Glutamatergic neuron (in vitro differentiated cells): ENCODE measurements around the gene ACBD3. TPM values are rescaled to one million over a fixed set of nuclear protein-coding genes. Genes with fewer than 3 reads are reported as not detected.

Experiments
- DNase-seq: peaks from one replicate; pipeline ENCODE4 v3.0.0; 2022
- H3K27ac Mint-ChIP-seq: one replicate; pipeline ENCODE4 v1.8.0; 2020; ENCODE audit warnings: mild to moderate bottlenecking, mixed read lengths, inconsistent platforms; ENCODE audit not compliant: unreplicated experiment
- H3K27me3 Mint-ChIP-seq: one replicate; pipeline ENCODE4 v1.8.0; 2020; ENCODE audit warnings: mild to moderate bottlenecking, moderate library complexity, mixed read lengths, inconsistent platforms; ENCODE audit not compliant: unreplicated experiment
- H3K36me3 Mint-ChIP-seq: one replicate; pipeline ENCODE4 v1.8.0; 2020; ENCODE audit warnings: mild to moderate bottlenecking, mixed read lengths, inconsistent platforms; ENCODE audit not compliant: unreplicated experiment
- H3K4me1 Mint-ChIP-seq: one replicate; pipeline ENCODE4 v1.8.0; 2020; ENCODE audit warnings: mild to moderate bottlenecking, low read depth, mixed read lengths, inconsistent platforms; ENCODE audit not compliant: unreplicated experiment
- H3K4me3 Mint-ChIP-seq: one replicate; pipeline ENCODE4 v1.8.0; 2020; ENCODE audit warnings: mild to moderate bottlenecking, mixed read lengths, inconsistent platforms; ENCODE audit not compliant: unreplicated experiment
- H3K9me3 Mint-ChIP-seq: one replicate; pipeline ENCODE4 v1.8.0; 2020; ENCODE audit warnings: mild to moderate bottlenecking, moderate library complexity, mixed read lengths, inconsistent platforms; ENCODE audit not compliant: unreplicated experiment
- total RNA-seq: library from RNA; stranded (reverse); fragmentation: NEBNext Ultra II Directional; extraction: Animal tissue kit (Norgen Biotek cat#: 25700); gene quantifications from one replicate; pipeline ENCODE4 v1.2.1, GENCODE V29; 2021; ENCODE audit not compliant: unreplicated experiment
- TF ChIP-seq, protein P1 (sequence below): fragments of 200-600 bp; sonication (generic); IDR thresholded peaks from one replicate; pipeline ENCODE4 v1.5.0; 2021; ENCODE audit not compliant: partially characterized antibody, unreplicated experiment

ACBD3 gene
- total RNA-seq, 1 donor from 2014 or later, result 33.7 TPM

DNA sequence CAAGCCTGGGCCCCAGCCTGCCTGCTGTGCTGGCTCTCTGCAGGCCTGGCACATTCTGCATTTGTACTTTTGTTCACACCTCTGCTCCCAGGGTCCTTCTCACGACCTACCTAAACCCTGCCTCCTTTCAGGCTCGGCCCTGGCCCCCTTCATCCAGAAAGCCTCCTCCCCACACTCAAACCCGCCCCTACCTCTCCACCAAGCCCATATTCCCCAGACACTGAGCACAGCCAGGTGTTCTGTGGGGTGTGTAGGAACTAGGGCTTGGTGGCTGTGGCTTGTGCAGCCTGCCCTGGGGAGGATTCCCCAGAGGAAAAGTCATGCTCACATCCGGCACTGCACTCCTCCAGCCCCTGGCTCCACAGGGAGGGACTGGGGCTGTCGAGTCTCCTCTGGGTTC is 28.7 kb upstream of the ACBD3 start:
- H3K4me1 Mint-ChIP-seq, result peaks cover 20% of the 10 kb centered on the region
- H3K36me3 Mint-ChIP-seq, result no peaks in the 10 kb centered on the region
- peaks cover 5% of the 10 kb centered on the region for H3K9me3 Mint-ChIP-seq
- DNase-seq, result no peak
- peaks cover 3% of the 10 kb centered on the region for H3K27me3 Mint-ChIP-seq
- TF ChIP-seq, protein P1, sequence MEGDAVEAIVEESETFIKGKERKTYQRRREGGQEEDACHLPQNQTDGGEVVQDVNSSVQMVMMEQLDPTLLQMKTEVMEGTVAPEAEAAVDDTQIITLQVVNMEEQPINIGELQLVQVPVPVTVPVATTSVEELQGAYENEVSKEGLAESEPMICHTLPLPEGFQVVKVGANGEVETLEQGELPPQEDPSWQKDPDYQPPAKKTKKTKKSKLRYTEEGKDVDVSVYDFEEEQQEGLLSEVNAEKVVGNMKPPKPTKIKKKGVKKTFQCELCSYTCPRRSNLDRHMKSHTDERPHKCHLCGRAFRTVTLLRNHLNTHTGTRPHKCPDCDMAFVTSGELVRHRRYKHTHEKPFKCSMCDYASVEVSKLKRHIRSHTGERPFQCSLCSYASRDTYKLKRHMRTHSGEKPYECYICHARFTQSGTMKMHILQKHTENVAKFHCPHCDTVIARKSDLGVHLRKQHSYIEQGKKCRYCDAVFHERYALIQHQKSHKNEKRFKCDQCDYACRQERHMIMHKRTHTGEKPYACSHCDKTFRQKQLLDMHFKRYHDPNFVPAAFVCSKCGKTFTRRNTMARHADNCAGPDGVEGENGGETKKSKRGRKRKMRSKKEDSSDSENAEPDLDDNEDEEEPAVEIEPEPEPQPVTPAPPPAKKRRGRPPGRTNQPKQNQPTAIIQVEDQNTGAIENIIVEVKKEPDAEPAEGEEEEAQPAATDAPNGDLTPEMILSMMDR, result no peak
- no peak overlapping the region for H3K27ac Mint-ChIP-seq
- H3K4me3 Mint-ChIP-seq, result no peak overlapping the region

DNA sequence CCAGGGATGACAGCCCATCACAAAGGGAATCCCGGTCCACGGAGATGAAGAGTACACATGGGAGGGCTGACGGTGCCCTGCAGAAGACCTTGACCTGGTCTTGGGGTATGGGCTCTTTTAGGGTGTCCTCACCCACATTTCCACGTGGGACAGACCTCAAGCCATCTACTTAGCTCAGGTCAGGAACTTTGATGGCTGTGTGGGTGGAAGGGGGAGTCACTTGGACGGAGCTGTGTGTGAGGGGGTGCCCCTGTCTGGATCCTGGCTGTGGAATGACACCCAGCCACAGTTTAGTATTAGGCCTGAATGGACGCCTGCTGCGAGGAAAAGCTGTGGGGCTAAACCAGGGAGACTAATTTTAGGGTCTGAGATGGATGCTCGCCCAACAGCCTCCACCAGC is 26.0 kb upstream of the ACBD3 start:
- TF ChIP-seq, protein P1, result no peak
- DNase-seq, result no peak
- H3K27me3 Mint-ChIP-seq, result peaks cover 3% of the 10 kb centered on the region
- H3K4me3 Mint-ChIP-seq, result no peak overlapping the region
- H3K4me1 Mint-ChIP-seq, result peaks cover 26% of the 10 kb centered on the region
- peaks cover 5% of the 10 kb centered on the region for H3K9me3 Mint-ChIP-seq
- H3K27ac Mint-ChIP-seq, result no peak overlapping the region
- no peaks in the 10 kb centered on the region for H3K36me3 Mint-ChIP-seq

DNA sequence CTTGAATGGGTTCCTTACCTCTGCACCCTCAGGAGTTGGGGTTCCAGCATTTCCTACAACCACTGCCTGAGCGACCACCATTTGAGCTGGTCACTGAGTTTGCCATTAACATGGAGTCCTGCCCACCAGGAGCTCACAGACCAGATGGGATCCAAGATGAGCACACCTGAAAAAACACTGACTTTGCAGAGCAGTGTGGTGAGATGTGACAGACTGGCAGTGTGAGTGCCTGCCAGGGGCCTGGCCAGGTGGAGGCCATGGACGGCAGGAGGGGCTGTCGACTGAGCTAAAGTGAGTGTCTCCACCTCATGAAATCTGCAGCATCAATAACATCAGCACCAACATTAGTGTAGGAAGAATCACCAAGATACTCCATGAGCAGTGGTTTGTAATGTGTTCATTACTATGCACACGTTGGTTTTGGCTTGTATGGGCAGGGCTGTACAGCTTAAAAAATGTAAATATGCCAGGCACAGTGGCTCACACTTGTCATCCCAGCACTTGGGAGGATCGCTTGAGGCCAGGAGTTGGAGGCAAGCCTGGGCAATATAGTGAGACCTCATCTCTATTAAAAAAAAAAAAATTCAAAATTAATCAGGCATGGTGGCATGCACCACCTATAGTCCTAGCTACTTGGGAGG is 24.8 kb upstream of the ACBD3 start:
- no peak overlapping the region for H3K4me3 Mint-ChIP-seq
- H3K27ac Mint-ChIP-seq, result no peak overlapping the region
- peaks cover 3% of the 10 kb centered on the region for H3K27me3 Mint-ChIP-seq
- TF ChIP-seq, protein P1, result no peak
- peaks cover 21% of the 10 kb centered on the region for H3K4me1 Mint-ChIP-seq
- peaks cover 7% of the 10 kb centered on the region for H3K9me3 Mint-ChIP-seq
- no peaks in the 10 kb centered on the region for H3K36me3 Mint-ChIP-seq
- DNase-seq, result no peak

DNA sequence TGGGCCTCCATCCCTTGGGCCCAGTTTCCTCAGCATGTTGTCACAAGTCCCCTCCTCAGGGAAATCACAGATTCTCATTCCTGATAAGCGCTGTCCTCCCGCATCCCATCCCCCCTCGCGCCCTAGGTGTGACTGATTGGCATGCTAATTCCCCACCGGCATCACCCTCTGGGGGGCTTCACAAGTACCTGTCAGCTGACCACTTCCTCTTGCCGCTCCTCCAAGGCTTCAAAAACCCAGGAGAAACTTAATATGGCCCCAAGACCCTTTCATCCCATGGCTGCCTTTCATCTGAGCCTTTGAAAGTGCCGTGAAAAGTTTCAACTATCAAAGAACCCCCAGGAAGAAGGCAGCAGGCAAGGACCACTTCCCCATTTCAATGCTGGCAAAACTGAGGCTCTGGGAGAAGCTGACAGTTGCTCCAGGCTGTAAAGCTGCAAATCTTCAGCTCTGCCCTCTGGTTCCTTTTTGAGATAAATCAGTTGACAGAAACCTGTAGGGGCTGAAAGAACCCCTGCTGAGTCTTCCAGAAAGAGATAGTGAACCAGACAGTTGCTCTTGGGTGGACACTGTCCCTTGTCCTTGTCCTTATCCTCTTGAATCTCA is 24.1 kb upstream of the ACBD3 start:
- H3K27ac Mint-ChIP-seq, result no peak overlapping the region
- peaks cover 16% of the 10 kb centered on the region for H3K4me1 Mint-ChIP-seq
- no peak overlapping the region for H3K4me3 Mint-ChIP-seq
- H3K9me3 Mint-ChIP-seq, result peaks cover 6% of the 10 kb centered on the region
- peaks cover 1% of the 10 kb centered on the region for H3K27me3 Mint-ChIP-seq
- DNase-seq, result no peak
- TF ChIP-seq, protein P1, result no peak
- no peaks in the 10 kb centered on the region for H3K36me3 Mint-ChIP-seq

DNA sequence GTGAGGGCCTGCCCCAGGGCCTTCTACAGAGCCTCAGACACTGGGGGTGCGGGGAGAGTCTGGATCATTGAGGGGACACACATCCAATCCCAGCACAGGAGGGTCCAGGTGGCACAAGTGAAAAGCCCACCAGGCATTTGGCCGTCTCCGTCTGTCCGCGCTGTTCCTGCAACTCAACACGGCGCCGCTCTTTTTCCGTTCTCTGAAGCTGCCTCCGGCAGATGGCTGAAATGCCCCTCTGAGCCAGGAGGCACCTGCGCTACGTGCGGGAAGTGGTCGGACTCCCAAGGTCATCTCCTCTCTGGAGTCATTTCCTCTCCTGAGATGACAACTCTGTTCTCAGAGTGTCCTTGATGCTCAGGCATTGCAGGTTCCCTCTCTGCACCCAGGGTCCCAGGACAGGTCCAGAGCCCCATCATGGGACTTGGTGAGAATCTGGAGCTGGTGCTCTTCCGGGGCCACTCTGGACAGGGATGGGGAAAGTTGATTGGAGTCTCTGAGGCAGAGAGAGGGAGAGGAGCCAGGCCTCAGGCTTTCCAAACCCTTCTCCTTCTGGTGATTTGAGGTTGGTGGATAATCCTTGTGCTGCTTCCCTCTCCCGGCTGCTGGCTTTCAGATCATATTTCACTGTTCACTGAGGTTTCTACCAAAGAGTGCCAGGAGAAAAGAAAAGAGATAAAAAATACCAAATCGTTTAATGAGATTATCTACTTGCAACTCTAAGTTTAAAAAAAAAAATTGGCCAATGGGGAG is 22.9 kb upstream of the ACBD3 start:
- peaks cover 2% of the 10 kb centered on the region for H3K9me3 Mint-ChIP-seq
- TF ChIP-seq, protein P1, result no peak
- peak overlapping the region; percentile 20 for H3K4me3 Mint-ChIP-seq
- H3K4me1 Mint-ChIP-seq, result peaks cover 9% of the 10 kb centered on the region
- H3K36me3 Mint-ChIP-seq, result no peaks in the 10 kb centered on the region
- no peak overlapping the region for H3K27ac Mint-ChIP-seq
- no peaks in the 10 kb centered on the region for H3K27me3 Mint-ChIP-seq
- no peak for DNase-seq
